ENCODE results near the gene FRMD1.

DNA sequence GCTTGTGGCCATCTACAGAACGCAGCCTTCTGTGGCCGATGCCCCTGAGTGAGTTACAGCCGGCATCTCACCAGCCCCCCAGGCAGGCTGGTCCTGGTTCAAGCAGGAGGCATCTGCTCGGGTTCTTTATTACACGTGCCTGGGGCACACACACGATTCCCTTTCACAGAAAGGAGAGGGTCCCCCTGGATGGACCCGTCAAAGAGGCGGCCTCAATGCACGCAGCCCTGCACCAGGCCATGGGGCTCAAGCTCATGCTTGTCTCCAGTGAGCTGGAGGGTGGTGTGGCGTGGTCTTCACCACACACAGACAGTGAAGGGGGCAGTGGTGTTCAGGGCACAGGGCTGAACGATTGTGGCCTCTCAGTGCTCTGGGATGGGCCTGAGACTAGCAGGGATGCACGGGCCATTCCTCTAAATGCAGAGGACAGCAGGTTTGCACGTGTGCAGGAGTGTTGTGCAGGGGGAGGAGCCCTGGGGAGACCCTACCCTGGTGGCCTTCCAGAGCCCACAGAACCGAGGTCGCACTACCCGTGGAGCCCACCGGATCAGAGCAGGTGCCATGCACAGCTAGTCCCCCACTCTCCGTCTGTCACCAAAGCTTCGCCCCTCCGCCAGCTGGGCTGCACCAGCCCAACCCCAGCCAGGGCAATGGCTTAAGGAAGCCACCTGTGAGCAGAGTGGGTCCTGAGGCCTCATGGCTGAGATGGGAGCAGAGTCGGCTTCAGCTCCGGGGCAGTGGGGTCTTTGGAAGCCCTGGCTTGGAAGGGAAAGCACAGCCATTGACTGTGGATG, 23.1 kb downstream of the FRMD1 start:
- TF ChIP-seq EZH2 (IDR thresholded peaks at IDR 0.05; ENCODE audit: low read depth): no peak
- no peak for TF ChIP-seq CTCF (conservative IDR thresholded peaks at IDR 0.05)

Data from PC-9 (cell line).